Renal cortex interstitium (tissue), 11 donors: Measurements from ENCODE around the gene MAP3K8. TPM values are rescaled to one million over a fixed set of nuclear protein-coding genes. Genes with fewer than 3 reads are reported as not detected.
"Not testable (repeated sequence)": the region's sequence is repeated elsewhere in the genome, so short reads cannot be mapped to it uniquely, and the experiment has no call there.

Experiments used
- DNase-seq, 11 donors: peaks; one replicate each; pipeline ENCODE4 v3.0.0-alpha.2; 2013; ENCODE audit warnings: low read depth in 9 of 11, low spot score in 4 of 11; ENCODE audit errors: extremely low read depth in 1 of 11
- polyA plus RNA-seq, 3 donors: library from polyadenylated mRNA; unstranded; fragments of 120-200 nt; gene quantifications; one replicate each; pipeline ENCODE4 v1.2.1, GENCODE V29; 2013; ENCODE audit not compliant: insufficient read length in 3 of 3

The MAP3K8 gene
- polyA plus RNA-seq, 3 donors: 6.5 to 10.9 (median 8.8) TPM

GRCh38 chr10:30467651-30468338 is 33.8 kb downstream of the MAP3K8 start:
- DNase-seq: no peak

GRCh38 chr10:30472414-30473155 is 38.6 kb downstream of the MAP3K8 start:
- no peak for DNase-seq

- DNase-seq: not testable (repeated sequence)
Measured at GRCh38 chr10:30475515-30475914, 41.5 kb downstream of the MAP3K8 start.

GRCh38 chr10:30476511-30477155 is 42.6 kb downstream of the MAP3K8 start:
- no peak for DNase-seq

GRCh38 chr10:30479513-30479912 is 45.5 kb downstream of the MAP3K8 start:
- DNase-seq: not testable (repeated sequence)

- DNase-seq: no peak
Measured at GRCh38 chr10:30481603-30482002, 47.6 kb downstream of the MAP3K8 start.

GRCh38 chr10:30488316-30488715 is 54.3 kb downstream of the MAP3K8 start:
- DNase-seq: no peak

GRCh38 chr10:30489346-30489745 is 55.4 kb downstream of the MAP3K8 start:
- DNase-seq: no peak

GRCh38 chr10:30490289-30491000 is 56.5 kb downstream of the MAP3K8 start:
- DNase-seq: no peak

- DNase-seq: no peak
Measured at GRCh38 chr10:30491204-30491915, 57.4 kb downstream of the MAP3K8 start.

- DNase-seq: no peak
Measured at GRCh38 chr10:30491916-30492515, 58.0 kb downstream of the MAP3K8 start.

GRCh38 chr10:30493609-30494530 is 59.9 kb downstream of the MAP3K8 start:
- no peak for DNase-seq

- DNase-seq: no peak
Measured at GRCh38 chr10:30494558-30494957, 60.6 kb downstream of the MAP3K8 start.

GRCh38 chr10:30495687-30496086 is 61.7 kb downstream of the MAP3K8 start:
- no peak for DNase-seq

- no peak for DNase-seq
Measured at GRCh38 chr10:30499816-30500215, 65.8 kb downstream of the MAP3K8 start.

GRCh38 chr10:30500534-30500933 is 66.5 kb downstream of the MAP3K8 start:
- no peak for DNase-seq

GRCh38 chr10:30500963-30501504 is 67.0 kb downstream of the MAP3K8 start:
- no peak for DNase-seq
